ENCODE data around the gene BGN.

- TF ChIP-seq CTCF (conservative IDR thresholded peaks at IDR 0.05) (no peak), ZFX (IDR thresholded peaks at IDR 0.05) (no peak)
Observed at GRCh38 chrX:153495362-153495751, 577 bp downstream of the BGN start.
